Aorta (tissue), 5 donors: Measurements from ENCODE around the gene NPR3. TPM values are rescaled to one million over a fixed set of nuclear protein-coding genes. Genes with fewer than 3 reads are reported as not detected.
A peak's percentile ranks its signal among the peaks of the same experiment; 100 is the strongest.

Experiments
- ATAC-seq: fragments of 200-7000 bp; cut with Tn5 transposase; one replicate; pipeline ENCODE4 v1.9.1; 2022; ENCODE audit warnings: moderate library complexity; ENCODE audit not compliant: low FRiP score
- DNase-seq, 2 donors: peaks; one replicate each; pipeline ENCODE4 v3.0.0-alpha.2; 2020
- H3K27ac ChIP-seq, 2 donors: one replicate each; pipeline ENCODE4 v1.5.1; 2013; ENCODE audit warnings: low read length in 2 of 2, mild to moderate bottlenecking in 2 of 2, moderate library complexity in 2 of 2, control low read depth in 1 of 2, inconsistent platforms in 1 of 2, low read depth in 1 of 2
- H3K27me3 ChIP-seq, 2 donors: one replicate each; pipeline ENCODE4 v1.6.1; 2013; ENCODE audit warnings: control low read depth in 1 of 2, low read length in 1 of 2, mild to moderate bottlenecking in 1 of 2, moderate library complexity in 1 of 2; ENCODE audit not compliant: insufficient read depth in 2 of 2, control insufficient read depth in 1 of 2
- H3K36me3 ChIP-seq, 2 donors: one replicate each; pipeline ENCODE4 v1.6.1; 2013; ENCODE audit warnings: control low read depth in 1 of 2, low read length in 1 of 2, mild to moderate bottlenecking in 1 of 2; ENCODE audit not compliant: insufficient read depth in 2 of 2, control insufficient read depth in 1 of 2
- H3K4me1 ChIP-seq, 2 donors: one replicate each; pipeline ENCODE4 v1.6.1; 2013; ENCODE audit warnings: low read length in 2 of 2, control low read depth in 1 of 2, mild to moderate bottlenecking in 1 of 2, moderate library complexity in 1 of 2; ENCODE audit not compliant: insufficient read depth in 2 of 2, control insufficient read depth in 1 of 2
- H3K4me3 ChIP-seq, 2 donors: one replicate each; pipeline ENCODE4 v1.5.1; 2013; ENCODE audit warnings: low read length in 2 of 2, control low read depth in 1 of 2, mild to moderate bottlenecking in 1 of 2
- H3K9me3 ChIP-seq: one replicate; pipeline ENCODE4 v1.6.1; 2013; ENCODE audit warnings: mild to moderate bottlenecking, low read length; ENCODE audit not compliant: control insufficient read depth
- WGBS, 2 donors: extraction: QIAGEN DNeasy Blood & Tissue Kit; methylation state at CpG; one replicate each; pipeline ENCODE4 v1.1.7; 2013; 5-methylcytosine and 5-hydroxymethylcytosine counted together
- intact Hi-C, 2 donors: fragments of 100-400 bp; cut with DNase I; formaldehyde crosslinking; loops; one replicate each; pipeline versions ENCODE4 v1.14.2 to v1.15.0; 2022
- polyA plus RNA-seq, 2 donors: library from polyadenylated mRNA; stranded (reverse); fragments of 200-250 nt; gene quantifications; one replicate each; pipeline ENCODE4 v1.2.3, GENCODE V29; 2013
- total RNA-seq, 2 donors: library from RNA; stranded (reverse); fragmentation: NEBNext Ultra II Directional; extraction: Animal tissue kit (Norgen Biotek cat#: 25700); gene quantifications; one replicate each; pipeline ENCODE4 v1.2.1, GENCODE V29; 2021
- donor health status: healthy with polysubstance abuse.
- donor health status: Bipolar disorder and iron deficiency.
- donor health status: DM: no; HTN: no; CAD: no.
- donor health status: DM: no; HTN: no; CAD: no.
- donor health status: DM: yes; HTN: yes; CAD: no.

The NPR3 gene
- total and polyA plus RNA-seq, 4 donors: 7.9 to 29.7 (median 13.1) TPM

- Histone ChIP-seq H3K4me1 (peaks cover 3 to 4% of the 10 kb centered on the region in 2 donors), H3K9me3 (no peaks in the 10 kb centered on the region), H3K36me3 (no peaks in the 10 kb centered on the region), H3K27me3 (no peaks in the 10 kb centered on the region), H3K27ac (no peak overlapping the region), H3K4me3 (no peak overlapping the region)
- ATAC-seq: no peak
- no peak for DNase-seq
- intact Hi-C loops: no loop called here
These were observed 103.5 kb downstream of the NPR3 start for GRCh38 chr5:32814620-32815019.

- H3K9me3 ChIP-seq: no peaks in the 10 kb centered on the region
- H3K4me1 ChIP-seq: peaks cover 0 to 3% of the 10 kb centered on the region in 2 donors
- ATAC-seq: no peak
- intact Hi-C loops: no loop called here
- H3K27ac ChIP-seq: no peak overlapping the region
- 63 to 64% methylated on average over 1 of the region's 1 CpG for WGBS, 2 donors
- DNase-seq: no peak
- no peak overlapping the region for H3K4me3 ChIP-seq
- no peaks in the 10 kb centered on the region for H3K36me3 ChIP-seq
- H3K27me3 ChIP-seq: no peaks in the 10 kb centered on the region
These were observed 116.9 kb downstream of the NPR3 start for GRCh38 chr5:32827981-32828380.

GRCh38 chr5:32828492-32828891 is 117.4 kb downstream of the NPR3 start:
- Histone ChIP-seq H3K27ac (no peak overlapping the region), H3K4me3 (no peak overlapping the region), H3K27me3 (no peaks in the 10 kb centered on the region), H3K9me3 (no peaks in the 10 kb centered on the region), H3K36me3 (no peaks in the 10 kb centered on the region), H3K4me1 (peaks cover 0 to 3% of the 10 kb centered on the region in 2 donors)
- WGBS, 2 donors: 43 to 68% methylated on average over 2 of the region's 2 CpGs
- intact Hi-C loops: no loop called here
- DNase-seq: no peak
- no peak for ATAC-seq

- Histone ChIP-seq H3K27me3 (no peaks in the 10 kb centered on the region), H3K4me3 (no peak overlapping the region), H3K36me3 (no peaks in the 10 kb centered on the region), H3K4me1 (peaks cover 0 to 3% of the 10 kb centered on the region in 2 donors), H3K9me3 (no peaks in the 10 kb centered on the region), H3K27ac (peak overlapping the region in 1 of 2 donors; percentile 30)
- DNase-seq (no peak), ATAC-seq (no peak)
- intact Hi-C loops: no loop called here
- WGBS, 2 donors: 36 to 50% methylated on average over 1 of the region's 1 CpG
These were observed 120.5 kb downstream of the NPR3 start for GRCh38 chr5:32831624-32832023.

GRCh38 chr5:32833127-32833526 is 122.0 kb downstream of the NPR3 start:
- 94 to 100% methylated on average over 1 of the region's 1 CpG for WGBS, 2 donors
- no peak for ATAC-seq
- intact Hi-C loops: no loop called here

GRCh38 chr5:32833663-32834062 is 122.5 kb downstream of the NPR3 start:
- peak overlapping the region in 1 of 2 donors; percentile 8 for H3K27ac ChIP-seq
- no peak overlapping the region for H3K4me3 ChIP-seq
- intact Hi-C loops: no loop called here
- ATAC-seq (no peak), DNase-seq (no peak)
- no peaks in the 10 kb centered on the region for H3K9me3 ChIP-seq
- peaks cover 0 to 5% of the 10 kb centered on the region in 2 donors for H3K4me1 ChIP-seq
- H3K27me3 ChIP-seq: no peaks in the 10 kb centered on the region
- H3K36me3 ChIP-seq: no peaks in the 10 kb centered on the region

More at GRCh38 chr5:32833127-32833526, 122.0 kb downstream of the NPR3 start:
- H3K36me3 ChIP-seq: no peaks in the 10 kb centered on the region
- no peaks in the 10 kb centered on the region for H3K27me3 ChIP-seq
- H3K4me3 ChIP-seq: no peak overlapping the region
- no peak overlapping the region for H3K27ac ChIP-seq
- peaks cover 0 to 6% of the 10 kb centered on the region in 2 donors for H3K4me1 ChIP-seq
- H3K9me3 ChIP-seq: no peaks in the 10 kb centered on the region
- no peak for DNase-seq

GRCh38 chr5:32834251-32834650 is 123.1 kb downstream of the NPR3 start:
- 91 to 100% methylated on average over 3 of the region's 3 CpGs for whole genome bisulfite sequencing, 2 donors
- ATAC-seq: no peak
- intact Hi-C loops: no loop called here

GRCh38 chr5:32836176-32836575 is 125.1 kb downstream of the NPR3 start:
- WGBS, 2 donors: 79 to 85% methylated on average over 5 of the region's 5 CpGs
- intact Hi-C loops: no loop called here

More at GRCh38 chr5:32834251-32834650, 123.1 kb downstream of the NPR3 start:
- no peaks in the 10 kb centered on the region for H3K27me3 ChIP-seq
- no peak overlapping the region for H3K27ac ChIP-seq
- H3K4me1 ChIP-seq: peaks cover 2 to 3% of the 10 kb centered on the region in 2 donors
- no peaks in the 10 kb centered on the region for H3K9me3 ChIP-seq
- DNase-seq: no peak
- no peak overlapping the region for H3K4me3 ChIP-seq
- no peaks in the 10 kb centered on the region for H3K36me3 ChIP-seq

GRCh38 chr5:32837211-32837610 is 126.1 kb downstream of the NPR3 start:
- ATAC-seq (no peak), DNase-seq (no peak)
- 75 to 97% methylated on average over 4 of the region's 4 CpGs for WGBS, 2 donors
- H3K9me3 ChIP-seq: no peaks in the 10 kb centered on the region
- no peaks in the 10 kb centered on the region for H3K27me3 ChIP-seq
- no peaks in the 10 kb centered on the region for H3K36me3 ChIP-seq
- H3K4me3 ChIP-seq: no peak overlapping the region
- H3K27ac ChIP-seq: no peak overlapping the region
- intact Hi-C loops: no loop called here
- H3K4me1 ChIP-seq: peaks cover 2 to 3% of the 10 kb centered on the region in 2 donors

More at GRCh38 chr5:32836176-32836575, 125.1 kb downstream of the NPR3 start:
- ATAC-seq (no peak), DNase-seq (no peak)
- H3K27me3 ChIP-seq: no peaks in the 10 kb centered on the region
- no peaks in the 10 kb centered on the region for H3K9me3 ChIP-seq
- no peak overlapping the region for H3K4me3 ChIP-seq
- H3K27ac ChIP-seq: no peak overlapping the region
- H3K36me3 ChIP-seq: no peaks in the 10 kb centered on the region
- peaks cover 2 to 3% of the 10 kb centered on the region in 2 donors for H3K4me1 ChIP-seq
